Measurements from ENCODE around the gene SETD4.

DNA sequence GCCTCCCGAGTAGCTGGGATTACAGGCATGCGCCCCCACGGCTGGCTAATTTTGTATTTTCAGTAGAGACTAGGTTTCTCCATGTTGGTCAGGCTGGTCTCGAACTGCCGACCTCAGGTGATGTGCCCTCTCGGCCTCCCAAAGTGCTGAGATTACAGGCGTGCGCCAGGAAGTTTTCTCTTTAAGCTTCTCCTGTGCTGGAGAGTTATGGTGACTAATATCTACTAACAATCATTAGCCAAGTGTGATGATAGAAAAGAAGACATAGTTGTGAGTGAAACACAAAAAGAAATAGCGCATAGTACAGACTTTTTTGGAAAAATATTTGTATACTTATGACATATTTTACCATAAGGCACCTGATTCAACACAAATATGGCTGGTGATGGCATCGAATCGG is 56.5 kb downstream of the SETD4 start:
- no peak for TF ChIP-seq MYC (IDR thresholded peaks at IDR 0.05; ENCODE audit: low read depth, low read length)
- TF ChIP-seq, protein P1, sequence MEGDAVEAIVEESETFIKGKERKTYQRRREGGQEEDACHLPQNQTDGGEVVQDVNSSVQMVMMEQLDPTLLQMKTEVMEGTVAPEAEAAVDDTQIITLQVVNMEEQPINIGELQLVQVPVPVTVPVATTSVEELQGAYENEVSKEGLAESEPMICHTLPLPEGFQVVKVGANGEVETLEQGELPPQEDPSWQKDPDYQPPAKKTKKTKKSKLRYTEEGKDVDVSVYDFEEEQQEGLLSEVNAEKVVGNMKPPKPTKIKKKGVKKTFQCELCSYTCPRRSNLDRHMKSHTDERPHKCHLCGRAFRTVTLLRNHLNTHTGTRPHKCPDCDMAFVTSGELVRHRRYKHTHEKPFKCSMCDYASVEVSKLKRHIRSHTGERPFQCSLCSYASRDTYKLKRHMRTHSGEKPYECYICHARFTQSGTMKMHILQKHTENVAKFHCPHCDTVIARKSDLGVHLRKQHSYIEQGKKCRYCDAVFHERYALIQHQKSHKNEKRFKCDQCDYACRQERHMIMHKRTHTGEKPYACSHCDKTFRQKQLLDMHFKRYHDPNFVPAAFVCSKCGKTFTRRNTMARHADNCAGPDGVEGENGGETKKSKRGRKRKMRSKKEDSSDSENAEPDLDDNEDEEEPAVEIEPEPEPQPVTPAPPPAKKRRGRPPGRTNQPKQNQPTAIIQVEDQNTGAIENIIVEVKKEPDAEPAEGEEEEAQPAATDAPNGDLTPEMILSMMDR (IDR thresholded peaks at IDR 0.05; ENCODE audit: low read depth, low read length), result no peak
- TF ChIP-seq, protein P2, sequence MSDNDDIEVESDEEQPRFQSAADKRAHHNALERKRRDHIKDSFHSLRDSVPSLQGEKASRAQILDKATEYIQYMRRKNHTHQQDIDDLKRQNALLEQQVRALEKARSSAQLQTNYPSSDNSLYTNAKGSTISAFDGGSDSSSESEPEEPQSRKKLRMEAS (IDR thresholded peaks at IDR 0.05; ENCODE audit: low read depth, low read length), result no peak
- TF ChIP-seq POLR2A (IDR thresholded peaks at IDR 0.05; ENCODE audit: extremely low read depth, insufficient read length), result no peak
